ENCODE data around the gene APEH. TPM values are rescaled to one million over a fixed set of nuclear protein-coding genes. Genes with fewer than 3 reads are reported as not detected.

Gene APEH
- total and polyA plus RNA-seq, 9 of the 15 experiments (the other 6 are each of a cell fraction or from before 2014, with no cell fraction given), result 70.9 to 177 (median 117) TPM

DNA sequence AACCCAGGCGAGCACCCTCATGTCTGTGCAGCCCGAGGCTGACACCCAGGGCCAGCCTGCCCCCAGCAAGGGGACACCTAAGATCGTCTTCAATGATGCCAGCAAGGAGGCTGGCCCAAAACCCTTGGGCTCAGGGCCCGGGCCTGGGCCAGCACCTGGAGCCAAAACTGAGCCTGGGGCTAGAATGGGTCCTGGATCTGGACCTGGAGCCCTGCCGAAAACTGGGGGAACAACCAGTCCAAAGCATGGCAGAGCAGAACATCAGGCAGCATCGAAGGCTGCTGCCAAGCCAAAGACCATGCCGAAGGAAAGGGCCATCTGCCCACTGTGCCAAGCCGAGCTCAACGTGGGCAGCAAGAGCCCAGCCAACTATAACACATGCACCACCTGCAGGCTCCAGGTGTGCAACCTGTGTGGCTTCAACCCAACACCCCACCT lies 31.4 kb upstream of the APEH start (continued):
- TF ChIP-seq, protein P1, sequence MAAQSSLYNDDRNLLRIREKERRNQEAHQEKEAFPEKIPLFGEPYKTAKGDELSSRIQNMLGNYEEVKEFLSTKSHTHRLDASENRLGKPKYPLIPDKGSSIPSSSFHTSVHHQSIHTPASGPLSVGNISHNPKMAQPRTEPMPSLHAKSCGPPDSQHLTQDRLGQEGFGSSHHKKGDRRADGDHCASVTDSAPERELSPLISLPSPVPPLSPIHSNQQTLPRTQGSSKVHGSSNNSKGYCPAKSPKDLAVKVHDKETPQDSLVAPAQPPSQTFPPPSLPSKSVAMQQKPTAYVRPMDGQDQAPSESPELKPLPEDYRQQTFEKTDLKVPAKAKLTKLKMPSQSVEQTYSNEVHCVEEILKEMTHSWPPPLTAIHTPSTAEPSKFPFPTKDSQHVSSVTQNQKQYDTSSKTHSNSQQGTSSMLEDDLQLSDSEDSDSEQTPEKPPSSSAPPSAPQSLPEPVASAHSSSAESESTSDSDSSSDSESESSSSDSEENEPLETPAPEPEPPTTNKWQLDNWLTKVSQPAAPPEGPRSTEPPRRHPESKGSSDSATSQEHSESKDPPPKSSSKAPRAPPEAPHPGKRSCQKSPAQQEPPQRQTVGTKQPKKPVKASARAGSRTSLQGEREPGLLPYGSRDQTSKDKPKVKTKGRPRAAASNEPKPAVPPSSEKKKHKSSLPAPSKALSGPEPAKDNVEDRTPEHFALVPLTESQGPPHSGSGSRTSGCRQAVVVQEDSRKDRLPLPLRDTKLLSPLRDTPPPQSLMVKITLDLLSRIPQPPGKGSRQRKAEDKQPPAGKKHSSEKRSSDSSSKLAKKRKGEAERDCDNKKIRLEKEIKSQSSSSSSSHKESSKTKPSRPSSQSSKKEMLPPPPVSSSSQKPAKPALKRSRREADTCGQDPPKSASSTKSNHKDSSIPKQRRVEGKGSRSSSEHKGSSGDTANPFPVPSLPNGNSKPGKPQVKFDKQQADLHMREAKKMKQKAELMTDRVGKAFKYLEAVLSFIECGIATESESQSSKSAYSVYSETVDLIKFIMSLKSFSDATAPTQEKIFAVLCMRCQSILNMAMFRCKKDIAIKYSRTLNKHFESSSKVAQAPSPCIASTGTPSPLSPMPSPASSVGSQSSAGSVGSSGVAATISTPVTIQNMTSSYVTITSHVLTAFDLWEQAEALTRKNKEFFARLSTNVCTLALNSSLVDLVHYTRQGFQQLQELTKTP (IDR thresholded peaks at IDR 0.05; ENCODE audit: low read depth in 1 of 2, partially characterized antibody in 2 of 2), result no peak
- TF ChIP-seq ZNF408 (CRISPR knock-in tag; IDR thresholded peaks at IDR 0.05; ENCODE audit: low read depth) (no peak), ZBTB17 (CRISPR knock-in tag; IDR thresholded peaks at IDR 0.05) (no peak), MIER1 (IDR thresholded peaks at IDR 0.05; ENCODE audit: low read depth) (no peak)

DNA sequence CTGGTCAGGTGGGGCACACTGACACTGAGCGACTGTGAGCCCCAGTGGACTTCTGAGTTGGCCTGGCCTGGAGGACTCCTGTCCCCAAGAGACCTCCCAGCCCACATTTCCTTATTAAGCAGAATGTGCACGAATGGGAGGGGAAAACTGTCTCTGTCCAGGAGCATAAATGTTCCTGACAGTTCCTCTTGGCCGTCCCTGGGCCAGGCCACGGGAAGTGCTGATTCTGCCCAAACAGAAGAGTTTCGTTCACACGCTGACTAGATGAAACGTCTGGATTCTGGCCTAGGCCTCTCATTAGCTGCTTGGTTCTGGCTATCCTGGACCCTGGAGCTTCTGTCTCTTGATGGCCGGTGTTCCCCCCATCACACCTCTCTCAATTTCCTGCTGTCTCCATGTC lies 29.5 kb upstream of the APEH start:
- ATAC-seq, result no peak
- no peaks in the 10 kb centered on the region for H3K27me3 ChIP-seq (ENCODE audit: control insufficient read depth in 2 of 2, insufficient read depth in 2 of 2, low read length in 2 of 2)
- no peak overlapping the region for H2AFZ ChIP-seq (ENCODE audit: low read depth, low read length)
- no peaks in the 10 kb centered on the region for H3K9me3 ChIP-seq (replicated peaks; ENCODE audit: control insufficient read depth, insufficient read depth, low read depth, low read length)
- no peaks in the 10 kb centered on the region for H3K9me1 ChIP-seq (ENCODE audit: control insufficient read depth, insufficient read depth, low read length)
- WGBS (ENCODE audit: insufficient coverage, low coverage, missing lambda C conversion rate), result 41% methylated on average over 6 of the region's 8 CpGs
- ChIA-PET CTCF (ENCODE audit: low intra/inter-chr PET ratio) (no interaction called here), POLR2A (interaction anchor here (0.5 to 0.7 kb wide), 2 partner anchors 12 to 15 kb away, joined by 3 read pairs; no protein-coding TSS in a partner anchor)
- H3K4me2 ChIP-seq (ENCODE audit: insufficient read depth, low read length), result no peak overlapping the region
- H3K27ac ChIP-seq (ENCODE audit: extremely low read depth, low read depth, low read length), result no peak overlapping the region
- in situ Hi-C loops (cut with MboI) (no loop called here), intact Hi-C loops (cut with micrococcal nuclease) (no loop called here)
- no peak overlapping the region for H3K9ac ChIP-seq (ENCODE audit: insufficient read depth in 1 of 2, low read depth in 2 of 2, low read length in 2 of 2)
- H4K20me1 ChIP-seq (replicated peaks; ENCODE audit: control insufficient read depth, insufficient read depth, low read length), result no peaks in the 10 kb centered on the region
- H3K4me1 ChIP-seq (replicated peaks in 1 of 2; ENCODE audit: control insufficient read depth in 2 of 2, insufficient read depth in 2 of 2, low read length in 2 of 2), result peaks cover 4% of the 10 kb centered on the region in 2 experiments; a peak in 2 of 5 replicates
- no peak for TF ChIP-seq ZNF57 (CRISPR knock-in tag; IDR thresholded peaks at IDR 0.05)
- TF ChIP-seq RFX7 (CRISPR knock-in tag; IDR thresholded peaks at IDR 0.05), result no peak
- no peak for TF ChIP-seq ZNF431 (CRISPR knock-in tag; IDR thresholded peaks at IDR 0.05)
- TF ChIP-seq, protein P2, sequence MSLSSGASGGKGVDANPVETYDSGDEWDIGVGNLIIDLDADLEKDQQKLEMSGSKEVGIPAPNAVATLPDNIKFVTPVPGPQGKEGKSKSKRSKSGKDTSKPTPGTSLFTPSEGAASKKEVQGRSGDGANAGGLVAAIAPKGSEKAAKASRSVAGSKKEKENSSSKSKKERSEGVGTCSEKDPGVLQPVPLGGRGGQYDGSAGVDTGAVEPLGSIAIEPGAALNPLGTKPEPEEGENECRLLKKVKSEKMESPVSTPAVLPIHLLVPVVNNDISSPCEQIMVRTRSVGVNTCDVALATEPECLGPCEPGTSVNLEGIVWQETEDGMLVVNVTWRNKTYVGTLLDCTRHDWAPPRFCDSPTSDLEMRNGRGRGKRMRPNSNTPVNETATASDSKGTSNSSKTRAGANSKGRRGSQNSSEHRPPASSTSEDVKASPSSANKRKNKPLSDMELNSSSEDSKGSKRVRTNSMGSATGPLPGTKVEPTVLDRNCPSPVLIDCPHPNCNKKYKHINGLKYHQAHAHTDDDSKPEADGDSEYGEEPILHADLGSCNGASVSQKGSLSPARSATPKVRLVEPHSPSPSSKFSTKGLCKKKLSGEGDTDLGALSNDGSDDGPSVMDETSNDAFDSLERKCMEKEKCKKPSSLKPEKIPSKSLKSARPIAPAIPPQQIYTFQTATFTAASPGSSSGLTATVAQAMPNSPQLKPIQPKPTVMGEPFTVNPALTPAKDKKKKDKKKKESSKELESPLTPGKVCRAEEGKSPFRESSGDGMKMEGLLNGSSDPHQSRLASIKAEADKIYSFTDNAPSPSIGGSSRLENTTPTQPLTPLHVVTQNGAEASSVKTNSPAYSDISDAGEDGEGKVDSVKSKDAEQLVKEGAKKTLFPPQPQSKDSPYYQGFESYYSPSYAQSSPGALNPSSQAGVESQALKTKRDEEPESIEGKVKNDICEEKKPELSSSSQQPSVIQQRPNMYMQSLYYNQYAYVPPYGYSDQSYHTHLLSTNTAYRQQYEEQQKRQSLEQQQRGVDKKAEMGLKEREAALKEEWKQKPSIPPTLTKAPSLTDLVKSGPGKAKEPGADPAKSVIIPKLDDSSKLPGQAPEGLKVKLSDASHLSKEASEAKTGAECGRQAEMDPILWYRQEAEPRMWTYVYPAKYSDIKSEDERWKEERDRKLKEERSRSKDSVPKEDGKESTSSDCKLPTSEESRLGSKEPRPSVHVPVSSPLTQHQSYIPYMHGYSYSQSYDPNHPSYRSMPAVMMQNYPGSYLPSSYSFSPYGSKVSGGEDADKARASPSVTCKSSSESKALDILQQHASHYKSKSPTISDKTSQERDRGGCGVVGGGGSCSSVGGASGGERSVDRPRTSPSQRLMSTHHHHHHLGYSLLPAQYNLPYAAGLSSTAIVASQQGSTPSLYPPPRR (CRISPR knock-in tag; IDR thresholded peaks at IDR 0.05; ENCODE audit: borderline replicate concordance), result no peak
- no peak overlapping the region for H3K4me3 ChIP-seq
- no peaks in the 10 kb centered on the region for H3K36me3 ChIP-seq (ENCODE audit: control insufficient read depth, insufficient read depth, low read length)
- BruUV-seq (replicated peaks), result no TSS peak
- no peak for FAIRE-seq
- no peaks in the 10 kb centered on the region for H3K79me2 ChIP-seq (ENCODE audit: control insufficient read depth, insufficient read depth, low read length)
- no peak for DNase-seq (ENCODE audit: extremely low read depth in 1 of 4, low spot score in 3 of 4)
